ENCODE results near the gene ARMH1. TPM values are rescaled to one million over a fixed set of nuclear protein-coding genes. Genes with fewer than 3 reads are reported as not detected.

The ARMH1 gene
- total RNA-seq, 1 experiment from 2014 or later = 0.65 TPM

GRCh38 chr1:44670751-44671640 lies 3.5 kb upstream of the ARMH1 start:
- intact Hi-C loops (cut with micrococcal nuclease) = no loop called here
- ChIA-PET POLR2A (interaction anchor here (0.8 kb wide), 1 partner anchor 18 kb away, joined by 3 read pairs; no protein-coding TSS in a partner anchor), CTCF (interaction anchor here (4.2 kb wide), 1 partner anchor 19 kb away, joined by 29 read pairs; no protein-coding TSS in a partner anchor)

GRCh38 chr1:44672254-44672955 lies 2.1 kb upstream of the ARMH1 start:
- no TSS peak for BruUV-seq (replicated peaks)
- H3K27ac Mint-ChIP-seq (ENCODE audit: low read depth, unreplicated experiment) = no peak overlapping the region

More at GRCh38 chr1:44670751-44671640, 3.5 kb upstream of the ARMH1 start:
- peaks cover 17% of the 10 kb centered on the region for H3K4me1 Mint-ChIP-seq (ENCODE audit: insufficient read depth, unreplicated experiment)
- H3K27ac Mint-ChIP-seq (ENCODE audit: low read depth, unreplicated experiment) = no peak overlapping the region
- no peak for DNase-seq (ENCODE audit: unreplicated experiment)
- H3K9me3 Mint-ChIP-seq (ENCODE audit: unreplicated experiment) = no peaks in the 10 kb centered on the region
- H3K36me3 Mint-ChIP-seq (ENCODE audit: insufficient read depth, unreplicated experiment) = peaks cover 8% of the 10 kb centered on the region
- TF ChIP-seq, protein P1, sequence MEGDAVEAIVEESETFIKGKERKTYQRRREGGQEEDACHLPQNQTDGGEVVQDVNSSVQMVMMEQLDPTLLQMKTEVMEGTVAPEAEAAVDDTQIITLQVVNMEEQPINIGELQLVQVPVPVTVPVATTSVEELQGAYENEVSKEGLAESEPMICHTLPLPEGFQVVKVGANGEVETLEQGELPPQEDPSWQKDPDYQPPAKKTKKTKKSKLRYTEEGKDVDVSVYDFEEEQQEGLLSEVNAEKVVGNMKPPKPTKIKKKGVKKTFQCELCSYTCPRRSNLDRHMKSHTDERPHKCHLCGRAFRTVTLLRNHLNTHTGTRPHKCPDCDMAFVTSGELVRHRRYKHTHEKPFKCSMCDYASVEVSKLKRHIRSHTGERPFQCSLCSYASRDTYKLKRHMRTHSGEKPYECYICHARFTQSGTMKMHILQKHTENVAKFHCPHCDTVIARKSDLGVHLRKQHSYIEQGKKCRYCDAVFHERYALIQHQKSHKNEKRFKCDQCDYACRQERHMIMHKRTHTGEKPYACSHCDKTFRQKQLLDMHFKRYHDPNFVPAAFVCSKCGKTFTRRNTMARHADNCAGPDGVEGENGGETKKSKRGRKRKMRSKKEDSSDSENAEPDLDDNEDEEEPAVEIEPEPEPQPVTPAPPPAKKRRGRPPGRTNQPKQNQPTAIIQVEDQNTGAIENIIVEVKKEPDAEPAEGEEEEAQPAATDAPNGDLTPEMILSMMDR (IDR thresholded peaks at IDR 0.05; ENCODE audit: unreplicated experiment) = no peak
- BruUV-seq (replicated peaks) = no TSS peak
- H3K4me3 Mint-ChIP-seq (ENCODE audit: unreplicated experiment) = no peak overlapping the region
- H3K27me3 Mint-ChIP-seq (ENCODE audit: insufficient read depth, unreplicated experiment) = no peaks in the 10 kb centered on the region

DNA sequence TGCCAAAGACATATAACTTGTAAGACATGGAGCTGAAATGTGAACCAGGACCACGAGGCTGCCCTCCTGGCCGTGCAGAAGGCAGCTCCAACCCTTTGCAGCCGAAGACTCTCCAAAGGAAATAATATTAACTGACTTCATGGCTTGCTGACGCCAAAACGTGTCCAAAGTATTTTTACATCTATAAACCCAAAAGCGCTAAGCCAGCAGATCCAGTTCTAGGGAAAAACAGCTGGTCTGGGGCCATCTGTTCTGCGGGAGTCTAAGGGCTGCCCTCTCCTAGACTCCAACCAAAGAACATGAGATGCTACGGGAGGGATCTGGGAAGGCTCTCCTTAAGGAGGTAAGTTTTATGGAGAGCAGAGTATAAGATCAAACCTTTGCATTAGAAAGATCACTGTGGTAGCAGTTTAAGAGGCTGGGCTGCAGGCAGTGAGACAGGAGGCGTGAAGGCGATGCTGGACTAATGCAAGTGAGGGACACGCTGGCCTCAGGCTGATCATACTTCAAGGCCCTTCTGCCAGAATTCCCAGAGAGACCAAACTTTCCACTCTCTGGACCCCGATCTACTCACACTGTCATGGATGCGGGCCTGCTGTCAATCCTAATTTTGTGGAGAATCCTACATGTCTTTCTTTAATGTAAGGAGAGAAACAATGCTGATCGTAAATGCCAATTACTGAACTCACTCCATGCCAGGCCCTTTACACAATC lies 1.4 kb upstream of the ARMH1 start:
- CTCF ChIA-PET = interaction anchor here (1.2 to 4.2 kb wide), 3 partner anchors 21 to 56 kb away, joined by 3 to 29 read pairs (median 6); no protein-coding TSS in a partner anchor
- H3K9me3 Mint-ChIP-seq (ENCODE audit: unreplicated experiment) = no peaks in the 10 kb centered on the region
- POLR2A ChIA-PET = interaction anchor here (0.6 to 3.0 kb wide), 13 partner anchors 20 to 1437 kb away, joined by 3 to 22 read pairs (median 5); partner anchors contain the start of genes HECTD3, MUTYH, RPS8 and TOE1

More at GRCh38 chr1:44672254-44672955, 2.1 kb upstream of the ARMH1 start:
- Mint-ChIP-seq H3K36me3 (ENCODE audit: insufficient read depth, unreplicated experiment) (peaks cover 8% of the 10 kb centered on the region), H3K4me1 (ENCODE audit: insufficient read depth, unreplicated experiment) (peaks cover 17% of the 10 kb centered on the region), H3K9me3 (ENCODE audit: unreplicated experiment) (no peaks in the 10 kb centered on the region), H3K4me3 (ENCODE audit: unreplicated experiment) (no peak overlapping the region), H3K27me3 (ENCODE audit: insufficient read depth, unreplicated experiment) (no peaks in the 10 kb centered on the region)
- POLR2A ChIA-PET = interaction anchor here (0.7 to 2.0 kb wide), 7 partner anchors 13 to 214 kb away, joined by 3 to 13 read pairs (median 3); no protein-coding TSS in a partner anchor
- TF ChIP-seq, protein P1 (IDR thresholded peaks at IDR 0.05; ENCODE audit: unreplicated experiment) = no peak
- CTCF ChIA-PET = interaction anchor here (4.2 kb wide), 1 partner anchor 20 kb away, joined by 29 read pairs; no protein-coding TSS in a partner anchor
- peak; percentile 57 for DNase-seq (ENCODE audit: unreplicated experiment)
- intact Hi-C loops (cut with micrococcal nuclease) = no loop called here

More for the DNA sequence above, 1.4 kb upstream of the ARMH1 start:
- H3K4me3 Mint-ChIP-seq (ENCODE audit: unreplicated experiment) = peak overlapping the region; percentile 74
- H3K27ac Mint-ChIP-seq (ENCODE audit: low read depth, unreplicated experiment) = no peak overlapping the region
- intact Hi-C loops (cut with micrococcal nuclease) = no loop called here
- BruUV-seq (replicated peaks) = no TSS peak
- H3K36me3 Mint-ChIP-seq (ENCODE audit: insufficient read depth, unreplicated experiment) = peaks cover 8% of the 10 kb centered on the region
- H3K4me1 Mint-ChIP-seq (ENCODE audit: insufficient read depth, unreplicated experiment) = peaks cover 17% of the 10 kb centered on the region
- TF ChIP-seq, protein P1 (IDR thresholded peaks at IDR 0.05; ENCODE audit: unreplicated experiment) = no peak
- no peaks in the 10 kb centered on the region for H3K27me3 Mint-ChIP-seq (ENCODE audit: insufficient read depth, unreplicated experiment)
- no peak for DNase-seq (ENCODE audit: unreplicated experiment)

Data from MCF 10A (cell line).